SH-SY5Y (cell line): ENCODE data around the gene RFNG.

Experiments
- GATA2 ChIP-seq: IDR thresholded peaks from 2 replicates; pipeline ENCODE4 v1.6.1; 2011; ENCODE audit warnings: mild to moderate bottlenecking, low read depth, low read length
- GATA3 ChIP-seq: IDR thresholded peaks from 2 replicates; pipeline ENCODE4 v1.6.1; 2011; ENCODE audit warnings: low read depth, mild to moderate bottlenecking, low read length, moderate library complexity

GRCh38 chr17:82024859-82025258 is 26.8 kb downstream of the RFNG start:
- TF ChIP-seq GATA3 (no peak), GATA2 (no peak)
